ENCODE data around the gene MDH2.
"Not testable (repeated sequence)": the region's sequence is repeated elsewhere in the genome, so short reads cannot be mapped to it uniquely, and the experiment has no call there.

DNA sequence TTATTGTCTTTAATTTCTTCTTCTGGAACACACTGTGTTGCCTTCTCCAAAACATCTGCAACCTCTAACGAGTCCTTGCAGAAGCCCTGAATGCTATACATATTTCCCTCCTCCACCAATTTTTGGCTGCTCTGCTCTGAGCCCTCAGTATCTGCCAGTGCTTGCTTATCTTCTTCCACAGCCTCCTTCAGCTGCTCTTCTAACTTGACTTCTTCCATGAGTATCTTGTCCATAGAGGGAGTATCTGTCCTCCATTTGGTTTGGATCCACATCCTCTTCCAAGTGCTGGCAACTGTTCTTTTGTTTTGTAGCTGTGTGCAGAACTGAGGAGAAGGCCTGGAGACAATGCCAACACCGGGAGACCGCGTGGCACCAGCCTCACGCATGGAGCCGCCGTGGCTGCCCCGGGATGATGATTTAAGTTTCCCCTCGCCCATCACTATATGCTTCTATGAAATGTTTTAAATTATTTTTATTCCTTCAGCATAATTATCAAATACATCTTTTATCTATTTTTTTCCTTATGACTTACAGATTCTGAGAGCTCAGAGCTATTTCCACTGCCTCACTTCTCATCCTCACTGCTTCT lies 65.2 kb downstream of the MDH2 start:
- TF ChIP-seq, protein P1, sequence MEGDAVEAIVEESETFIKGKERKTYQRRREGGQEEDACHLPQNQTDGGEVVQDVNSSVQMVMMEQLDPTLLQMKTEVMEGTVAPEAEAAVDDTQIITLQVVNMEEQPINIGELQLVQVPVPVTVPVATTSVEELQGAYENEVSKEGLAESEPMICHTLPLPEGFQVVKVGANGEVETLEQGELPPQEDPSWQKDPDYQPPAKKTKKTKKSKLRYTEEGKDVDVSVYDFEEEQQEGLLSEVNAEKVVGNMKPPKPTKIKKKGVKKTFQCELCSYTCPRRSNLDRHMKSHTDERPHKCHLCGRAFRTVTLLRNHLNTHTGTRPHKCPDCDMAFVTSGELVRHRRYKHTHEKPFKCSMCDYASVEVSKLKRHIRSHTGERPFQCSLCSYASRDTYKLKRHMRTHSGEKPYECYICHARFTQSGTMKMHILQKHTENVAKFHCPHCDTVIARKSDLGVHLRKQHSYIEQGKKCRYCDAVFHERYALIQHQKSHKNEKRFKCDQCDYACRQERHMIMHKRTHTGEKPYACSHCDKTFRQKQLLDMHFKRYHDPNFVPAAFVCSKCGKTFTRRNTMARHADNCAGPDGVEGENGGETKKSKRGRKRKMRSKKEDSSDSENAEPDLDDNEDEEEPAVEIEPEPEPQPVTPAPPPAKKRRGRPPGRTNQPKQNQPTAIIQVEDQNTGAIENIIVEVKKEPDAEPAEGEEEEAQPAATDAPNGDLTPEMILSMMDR (IDR thresholded peaks at IDR 0.05): not testable (repeated sequence)
- TF ChIP-seq POLR2A (IDR thresholded peaks at IDR 0.05): not testable (repeated sequence)

Measured in suprapubic skin (tissue), 3 donors.